RWPE1 (cell line): Measurements from ENCODE around the gene EFHC1.

Experiments
- CTCF ChIA-PET: fragments of 350-600 bp; sonication (Branson Sonifier 250); formaldehyde crosslinking; extraction: SDS; loops from one replicate; lab custom pipeline; 2021; lab: Yijun Ruan, JAX
- POLR2A ChIA-PET: fragments of 400-600 bp; formaldehyde crosslinking; extraction: SDS; loops from one replicate; lab custom pipeline; 2020; ENCODE audit warnings: antibody characterized with exemption; ENCODE audit not compliant: low non-redundant PET; lab: Yijun Ruan, JAX
- DNase-seq: peaks from one replicate; pipeline ENCODE4 v3.0.0; 2012; ENCODE audit warnings: low spot score
- H3K27ac ChIP-seq: fragments of 450-650 bp; 2 replicates; pipeline ENCODE4 v1.5.1; 2017
- TF ChIP-seq, protein P1 (sequence below): fragments of 450-650 bp; conservative IDR thresholded peaks from 2 replicates; pipeline ENCODE4 v1.5.1; 2017; ENCODE audit warnings: low read depth, mild to moderate bottlenecking

The EFHC1 gene

DNA sequence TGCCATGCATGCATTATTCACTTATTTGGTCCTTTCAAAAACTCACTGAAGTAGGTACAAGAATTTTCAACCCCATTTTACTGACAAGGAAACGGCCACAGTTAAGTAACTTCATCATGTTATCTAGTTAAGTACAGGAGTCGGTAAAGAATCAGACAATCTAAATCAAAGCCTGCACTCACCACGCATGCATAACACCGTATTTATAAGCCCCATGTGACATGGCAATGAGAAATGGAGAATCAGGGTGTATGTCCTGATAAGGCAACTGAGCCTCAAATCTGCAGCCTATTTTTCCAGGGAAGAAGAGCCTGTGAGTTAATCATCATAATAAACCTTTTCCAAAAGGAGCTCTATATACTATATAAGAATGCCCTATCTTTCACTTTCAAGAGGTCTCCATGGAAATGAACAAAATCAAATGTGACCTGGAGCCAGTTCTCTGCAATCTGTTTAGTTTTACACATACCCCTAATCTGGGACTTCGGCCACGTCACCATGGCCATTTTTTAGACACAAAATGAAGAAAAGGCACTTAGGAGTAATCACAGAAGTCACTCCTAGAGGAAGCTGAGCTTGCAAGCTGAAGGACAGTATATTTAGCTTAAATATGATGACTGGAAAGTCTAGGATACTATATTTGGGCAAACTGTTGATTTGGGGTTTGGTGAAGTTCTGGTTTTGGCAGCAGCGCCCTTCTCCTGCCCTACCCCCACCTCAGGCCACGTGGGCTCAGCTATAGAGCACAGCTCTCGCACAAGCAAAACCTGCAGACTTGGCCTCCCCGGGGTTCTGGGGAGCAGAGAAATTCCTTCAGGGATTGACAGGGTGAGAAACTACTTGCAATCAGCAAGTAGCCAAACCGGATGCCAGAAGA, 137.5 kb downstream of the EFHC1 start:
- TF ChIP-seq, protein P1, sequence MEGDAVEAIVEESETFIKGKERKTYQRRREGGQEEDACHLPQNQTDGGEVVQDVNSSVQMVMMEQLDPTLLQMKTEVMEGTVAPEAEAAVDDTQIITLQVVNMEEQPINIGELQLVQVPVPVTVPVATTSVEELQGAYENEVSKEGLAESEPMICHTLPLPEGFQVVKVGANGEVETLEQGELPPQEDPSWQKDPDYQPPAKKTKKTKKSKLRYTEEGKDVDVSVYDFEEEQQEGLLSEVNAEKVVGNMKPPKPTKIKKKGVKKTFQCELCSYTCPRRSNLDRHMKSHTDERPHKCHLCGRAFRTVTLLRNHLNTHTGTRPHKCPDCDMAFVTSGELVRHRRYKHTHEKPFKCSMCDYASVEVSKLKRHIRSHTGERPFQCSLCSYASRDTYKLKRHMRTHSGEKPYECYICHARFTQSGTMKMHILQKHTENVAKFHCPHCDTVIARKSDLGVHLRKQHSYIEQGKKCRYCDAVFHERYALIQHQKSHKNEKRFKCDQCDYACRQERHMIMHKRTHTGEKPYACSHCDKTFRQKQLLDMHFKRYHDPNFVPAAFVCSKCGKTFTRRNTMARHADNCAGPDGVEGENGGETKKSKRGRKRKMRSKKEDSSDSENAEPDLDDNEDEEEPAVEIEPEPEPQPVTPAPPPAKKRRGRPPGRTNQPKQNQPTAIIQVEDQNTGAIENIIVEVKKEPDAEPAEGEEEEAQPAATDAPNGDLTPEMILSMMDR: no peak
- no peak for DNase-seq
- ChIA-PET POLR2A (no interaction called here), CTCF (no interaction called here)
- H3K27ac ChIP-seq: peak overlapping the region; percentile 44

DNA sequence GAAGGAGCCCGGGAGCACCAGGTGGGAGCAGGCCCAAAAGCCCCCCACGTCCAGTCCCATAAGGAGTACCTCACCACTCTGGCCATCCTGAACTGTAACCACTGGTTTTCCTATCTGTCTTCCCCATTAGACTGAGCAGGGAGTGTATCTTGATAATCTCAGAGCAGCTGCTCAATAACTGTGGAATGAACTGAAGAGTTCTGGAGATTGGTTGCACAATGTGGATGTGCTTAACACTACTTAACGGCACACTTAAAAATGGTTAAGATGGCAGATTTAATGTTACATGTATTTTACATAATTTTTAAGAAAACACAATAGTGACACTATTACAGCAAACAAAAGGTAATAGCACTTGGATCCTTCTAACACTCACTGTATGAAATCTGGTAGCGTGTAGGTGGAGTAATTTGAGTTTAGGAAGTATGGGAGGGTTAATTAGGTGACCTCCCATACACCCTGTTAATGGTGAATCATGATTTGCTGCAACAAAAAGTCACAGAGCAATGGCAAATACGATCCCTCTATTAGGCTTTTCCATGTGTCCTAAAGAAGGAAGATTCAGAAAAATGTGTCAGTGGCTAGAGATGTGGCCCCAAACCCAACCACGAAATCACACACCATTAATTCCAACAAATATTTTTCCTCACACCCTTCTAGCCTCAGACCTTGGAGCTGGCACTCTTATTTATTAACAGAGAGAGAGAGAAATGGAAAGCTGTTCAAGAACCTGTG, 138.3 kb downstream of the EFHC1 start:
- TF ChIP-seq, protein P1: no peak
- H3K27ac ChIP-seq: peak overlapping the region; percentile 44
- no peak for DNase-seq
- ChIA-PET POLR2A (no interaction called here), CTCF (no interaction called here)

DNA sequence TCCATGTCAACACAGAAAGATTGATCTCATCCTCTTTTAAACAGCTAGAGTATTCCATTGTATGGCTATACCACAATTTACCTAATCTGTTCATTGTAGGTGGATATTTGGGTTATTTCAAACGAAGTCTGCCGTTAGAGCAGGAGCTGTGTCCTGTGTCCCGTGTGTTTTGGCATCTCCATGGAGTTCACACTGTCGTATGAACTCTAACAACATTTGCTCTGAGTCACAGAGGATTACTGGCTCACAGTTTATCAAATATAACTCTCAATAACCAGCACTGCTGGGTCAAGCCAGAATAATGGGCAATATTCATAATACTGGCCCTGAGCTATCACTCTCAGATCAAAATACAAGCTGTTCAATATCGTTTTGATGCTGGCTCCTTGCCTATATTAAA, 140.3 kb downstream of the EFHC1 start:
- TF ChIP-seq, protein P1: no peak
- ChIA-PET CTCF (interaction anchor here (0.5 kb wide), 1 partner anchor 8 kb away, joined by 3 read pairs; no protein-coding TSS in a partner anchor), POLR2A (no interaction called here)
- H3K27ac ChIP-seq: no peak overlapping the region
- no peak for DNase-seq

DNA sequence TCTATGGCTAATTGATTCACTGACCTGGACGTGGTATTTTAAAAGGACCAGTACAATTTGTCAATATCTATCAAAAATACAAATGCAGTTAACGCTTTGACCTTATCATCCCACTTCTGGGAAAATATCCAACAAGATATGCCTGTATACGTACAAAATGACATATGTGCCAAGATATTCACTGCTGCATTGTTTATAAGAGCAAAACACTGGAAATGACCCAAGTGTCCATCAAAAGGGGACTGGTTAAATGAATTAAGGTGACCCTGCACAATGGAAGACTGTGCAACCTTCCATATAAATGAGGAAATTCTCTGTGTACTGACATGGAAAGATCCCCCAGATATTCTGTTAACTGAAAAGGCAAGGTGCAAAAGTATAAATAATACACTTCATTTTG, 142.8 kb downstream of the EFHC1 start:
- H3K27ac ChIP-seq: no peak overlapping the region
- POLR2A ChIA-PET: no interaction called here
- no peak for DNase-seq
- CTCF ChIA-PET: no interaction called here
- TF ChIP-seq, protein P1: no peak

DNA sequence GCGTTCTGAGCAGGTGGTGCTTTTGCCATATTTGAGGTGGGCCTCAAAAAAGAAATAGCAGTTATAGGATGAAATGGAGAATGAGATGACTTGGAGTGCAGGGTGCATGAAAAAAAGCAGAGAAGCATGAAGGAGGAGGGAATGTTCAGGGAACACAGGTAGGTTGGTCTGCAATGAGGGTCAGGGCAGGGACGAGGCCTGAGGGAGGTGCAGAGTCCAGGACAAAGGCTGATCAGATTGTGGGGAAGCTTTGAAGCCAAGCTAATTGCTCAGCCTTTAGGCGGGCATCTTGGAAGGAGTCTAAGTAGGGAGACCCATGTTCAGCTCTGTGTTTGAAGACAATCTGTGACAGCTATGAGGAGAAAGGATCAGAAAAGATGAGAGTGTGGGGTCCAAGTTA, 144.7 kb downstream of the EFHC1 start:
- CTCF ChIA-PET: no interaction called here
- no peak overlapping the region for H3K27ac ChIP-seq
- no peak for DNase-seq
- POLR2A ChIA-PET: no interaction called here
- TF ChIP-seq, protein P1: no peak

DNA sequence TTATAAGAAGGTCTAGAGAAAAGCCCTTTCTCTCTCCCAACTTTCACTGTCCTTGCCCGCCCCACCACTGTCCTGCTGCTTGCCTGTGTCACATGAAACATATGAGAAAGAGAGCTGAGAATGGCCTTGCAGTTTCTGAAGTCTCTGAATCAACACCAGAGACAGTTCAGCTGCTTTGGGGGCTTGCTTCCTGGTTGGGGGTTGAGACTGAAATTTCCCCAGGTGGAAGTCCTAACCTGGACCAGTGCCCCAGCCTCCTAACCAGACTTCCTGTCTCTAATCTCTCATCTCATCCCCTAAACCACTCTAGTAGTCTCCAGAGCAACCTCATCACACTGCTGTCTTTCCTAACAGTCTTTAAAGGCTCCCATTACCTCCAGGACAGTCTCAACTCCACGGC, 146.1 kb downstream of the EFHC1 start:
- ChIA-PET CTCF (no interaction called here), POLR2A (no interaction called here)
- H3K27ac ChIP-seq: no peak overlapping the region
- no peak for DNase-seq
- TF ChIP-seq, protein P1: no peak
